DOHH2 (cell line): ENCODE results near the gene CARNS1.

Source experiments
- H3F3A ChIP-seq: fragments of 200-600 bp; sonication (generic), shearing (Covaris generic); 2 replicates; pipeline ENCODE4 v1.6.0; 2016; ENCODE audit warnings: antibody characterized with exemption, mild to moderate bottlenecking; ENCODE audit not compliant: control insufficient read depth, insufficient read depth
- H3K27ac ChIP-seq: fragments of 200-600 bp; sonication (generic); 2 replicates; pipeline ENCODE4 v1.5.1; 2014; ENCODE audit warnings: low read depth, mild to moderate bottlenecking, low read length, moderate library complexity
- H3K27me3 ChIP-seq: fragments of 200-600 bp; sonication (generic); 2 replicates; pipeline ENCODE4 v1.6.1; 2014; ENCODE audit warnings: mild to moderate bottlenecking, low read length, mixed read lengths; ENCODE audit not compliant: control insufficient read depth
- H3K36me3 ChIP-seq: fragments of 200-600 bp; sonication (generic); 2 replicates; pipeline ENCODE4 v1.6.1; 2014; ENCODE audit warnings: mild to moderate bottlenecking, low read length, moderate library complexity, mixed read lengths; ENCODE audit not compliant: control insufficient read depth
- H3K4me1 ChIP-seq: fragments of 200-600 bp; sonication (generic); 2 replicates; pipeline ENCODE4 v1.6.1; 2014; ENCODE audit warnings: mild to moderate bottlenecking, low read length, mixed read lengths; ENCODE audit not compliant: control insufficient read depth
- H3K4me2 ChIP-seq: fragments of 200-600 bp; sonication (generic); 2 replicates; pipeline ENCODE4 v1.6.0; 2014; ENCODE audit warnings: mild to moderate bottlenecking, low read length, moderate library complexity
- H3K4me3 ChIP-seq: fragments of 200-600 bp; sonication (generic); 2 replicates; pipeline ENCODE4 v1.5.1; 2014; ENCODE audit warnings: mild to moderate bottlenecking, low read length, mixed read lengths
- H3K79me2 ChIP-seq: fragments of 200-600 bp; sonication (generic); 2 replicates; pipeline ENCODE4 v1.6.1; 2014; ENCODE audit warnings: mild to moderate bottlenecking, low read length, mixed read lengths; ENCODE audit not compliant: control insufficient read depth
- H3K9me2 ChIP-seq: fragments of 200-600 bp; sonication (generic); replicated peaks from 2 replicates; pipeline ENCODE4 v1.6.1; 2014; ENCODE audit warnings: mild to moderate bottlenecking, low read length, mixed read lengths; ENCODE audit not compliant: control insufficient read depth
- H3K9me3 ChIP-seq: fragments of 200-600 bp; sonication (generic); 2 replicates; pipeline ENCODE4 v1.6.1; 2014; ENCODE audit warnings: antibody characterized with exemption, low read length, mixed read lengths; ENCODE audit not compliant: control insufficient read depth, insufficient read depth
- H4K20me1 ChIP-seq: fragments of 200-600 bp; sonication (generic); 2 replicates; pipeline ENCODE4 v1.6.0; 2014; ENCODE audit warnings: low read depth, mild to moderate bottlenecking, antibody characterized with exemption, low read length, moderate library complexity; ENCODE audit not compliant: control insufficient read depth, insufficient read depth
- EZH2phosphoT487 ChIP-seq: fragments of 200-600 bp; sonication (generic); IDR thresholded peaks from 2 replicates; pipeline ENCODE4 v1.6.1; 2017; ENCODE audit warnings: borderline replicate concordance, mild to moderate bottlenecking, antibody characterized with exemption, low read length, moderate library complexity, mixed read lengths
- TF ChIP-seq, protein P1 (sequence below): fragments of 200-600 bp; sonication (generic); IDR thresholded peaks from one replicate; pipeline ENCODE4 v1.5.1; 2014; ENCODE audit warnings: antibody characterized with exemption, mild to moderate bottlenecking, low read depth, low read length; ENCODE audit not compliant: poor library complexity, severe bottlenecking

Gene CARNS1

GRCh38 chr11:67376063-67376820 lies 39.2 kb upstream of the CARNS1 start:
- Histone ChIP-seq H3K4me2 (peak overlapping the region; percentile 70), H3K4me3 (peak overlapping the region; percentile 37), H3K9me3 (no peaks in the 10 kb centered on the region), H3K79me2 (peaks cover 30% of the 10 kb centered on the region), H3K9me2 (no peaks in the 10 kb centered on the region), H3K4me1 (peaks cover 75% of the 10 kb centered on the region), H3K27ac (no peak overlapping the region), H3F3A (peaks cover 5% of the 10 kb centered on the region; the same call in 1 of the 2 replicates), H3K36me3 (peaks cover 4% of the 10 kb centered on the region; the same call in 1 of the 2 replicates), H3K27me3 (no peaks in the 10 kb centered on the region), H4K20me1 (peaks cover 2% of the 10 kb centered on the region; the same call in 1 of the 2 replicates)
- no peak for TF ChIP-seq EZH2phosphoT487
- TF ChIP-seq, protein P1, sequence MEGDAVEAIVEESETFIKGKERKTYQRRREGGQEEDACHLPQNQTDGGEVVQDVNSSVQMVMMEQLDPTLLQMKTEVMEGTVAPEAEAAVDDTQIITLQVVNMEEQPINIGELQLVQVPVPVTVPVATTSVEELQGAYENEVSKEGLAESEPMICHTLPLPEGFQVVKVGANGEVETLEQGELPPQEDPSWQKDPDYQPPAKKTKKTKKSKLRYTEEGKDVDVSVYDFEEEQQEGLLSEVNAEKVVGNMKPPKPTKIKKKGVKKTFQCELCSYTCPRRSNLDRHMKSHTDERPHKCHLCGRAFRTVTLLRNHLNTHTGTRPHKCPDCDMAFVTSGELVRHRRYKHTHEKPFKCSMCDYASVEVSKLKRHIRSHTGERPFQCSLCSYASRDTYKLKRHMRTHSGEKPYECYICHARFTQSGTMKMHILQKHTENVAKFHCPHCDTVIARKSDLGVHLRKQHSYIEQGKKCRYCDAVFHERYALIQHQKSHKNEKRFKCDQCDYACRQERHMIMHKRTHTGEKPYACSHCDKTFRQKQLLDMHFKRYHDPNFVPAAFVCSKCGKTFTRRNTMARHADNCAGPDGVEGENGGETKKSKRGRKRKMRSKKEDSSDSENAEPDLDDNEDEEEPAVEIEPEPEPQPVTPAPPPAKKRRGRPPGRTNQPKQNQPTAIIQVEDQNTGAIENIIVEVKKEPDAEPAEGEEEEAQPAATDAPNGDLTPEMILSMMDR: no peak

DNA sequence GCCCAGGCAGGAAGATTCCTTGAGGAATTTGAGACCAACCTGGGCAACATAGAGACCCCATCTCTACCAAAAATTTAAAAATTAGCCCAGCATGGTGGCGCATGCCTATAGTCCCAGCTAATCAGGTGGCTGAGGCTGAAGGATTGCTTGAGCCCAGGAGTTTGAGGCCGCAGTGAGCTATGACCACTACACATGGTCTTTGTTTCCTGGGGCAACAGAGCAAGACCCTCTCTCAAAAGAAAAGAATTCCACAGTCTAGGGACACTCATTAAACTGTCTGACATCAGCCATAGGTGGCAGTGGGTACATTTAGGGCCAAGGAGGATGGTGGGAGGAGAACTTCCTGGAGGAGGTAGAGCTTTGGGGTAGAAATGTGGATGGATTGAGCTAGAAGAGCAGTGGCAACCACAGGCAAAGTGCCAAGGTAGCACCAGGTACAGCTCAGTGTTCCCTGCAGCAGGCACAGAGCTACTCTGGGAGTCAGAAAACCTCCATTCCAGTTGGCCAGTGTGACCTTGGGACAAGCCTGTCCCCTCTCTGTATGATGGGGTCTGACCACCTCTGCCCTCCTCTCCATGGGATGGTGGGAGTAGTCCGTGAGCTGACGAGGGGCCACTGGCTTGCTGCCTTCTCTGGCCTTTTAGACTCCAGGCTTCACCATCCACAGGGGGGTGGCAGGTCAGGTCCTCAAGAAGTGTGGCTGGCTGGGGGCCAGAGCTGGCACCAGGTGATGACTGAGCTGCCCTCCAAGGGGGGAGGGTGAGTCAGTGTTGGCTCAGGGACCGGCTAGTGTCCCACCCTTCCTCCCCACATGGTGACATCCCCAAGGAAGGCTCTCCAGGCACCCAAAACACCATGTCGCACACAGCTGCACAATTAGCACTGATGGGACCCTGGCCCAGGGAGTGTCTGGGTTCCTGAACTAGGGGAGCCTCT lies 38.3 kb upstream of the CARNS1 start:
- Histone ChIP-seq H3K9me3 (no peaks in the 10 kb centered on the region), H3K27me3 (no peaks in the 10 kb centered on the region), H3K4me2 (no peak overlapping the region)

DNA sequence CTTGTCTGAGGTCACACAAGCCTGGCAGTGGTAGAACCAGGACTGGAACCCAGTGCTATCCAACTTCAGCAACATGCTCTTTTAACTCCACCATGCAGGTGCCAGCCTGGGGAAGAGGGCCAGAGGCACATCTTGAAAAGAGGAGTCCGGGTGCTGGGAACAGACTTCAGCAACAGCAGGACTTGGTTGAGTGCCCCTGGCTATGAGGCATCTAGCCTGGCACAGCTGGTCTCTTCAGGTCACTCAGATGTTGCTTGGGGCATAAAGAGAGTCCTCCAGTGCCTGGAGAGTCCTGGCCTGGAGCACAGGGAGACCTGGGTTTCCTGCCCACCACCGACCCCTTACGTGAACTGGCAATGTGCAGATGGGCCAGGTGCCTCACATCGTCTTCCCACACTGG lies 36.9 kb upstream of the CARNS1 start:
- peaks cover 6% of the 10 kb centered on the region; the same call in 1 of the 2 replicates for H3F3A ChIP-seq
- H3K4me3 ChIP-seq: no peak overlapping the region
- no peak overlapping the region for H3K4me2 ChIP-seq
- peaks cover 9% of the 10 kb centered on the region for H3K79me2 ChIP-seq
- H3K9me3 ChIP-seq: no peaks in the 10 kb centered on the region
- no peaks in the 10 kb centered on the region for H4K20me1 ChIP-seq
- H3K27ac ChIP-seq: no peak overlapping the region
- H3K4me1 ChIP-seq: peaks cover 80% of the 10 kb centered on the region
- no peaks in the 10 kb centered on the region for H3K27me3 ChIP-seq
- no peaks in the 10 kb centered on the region for H3K9me2 ChIP-seq
- H3K36me3 ChIP-seq: no peaks in the 10 kb centered on the region
- TF ChIP-seq, protein P1: no peak
- TF ChIP-seq EZH2phosphoT487: no peak

More for the DNA sequence above, 38.3 kb upstream of the CARNS1 start:
- Histone ChIP-seq H3K4me1 (peaks cover 75% of the 10 kb centered on the region), H3K36me3 (peaks cover 4% of the 10 kb centered on the region; the same call in 1 of the 2 replicates), H3K4me3 (no peak overlapping the region), H3K79me2 (peaks cover 21% of the 10 kb centered on the region), H3K9me2 (no peaks in the 10 kb centered on the region), H3K27ac (no peak overlapping the region), H3F3A (peaks cover 6% of the 10 kb centered on the region; the same call in 1 of the 2 replicates), H4K20me1 (no peaks in the 10 kb centered on the region)
- TF ChIP-seq, protein P1: no peak
